ENCODE results near the gene OR8B4. TPM values are rescaled to one million over a fixed set of nuclear protein-coding genes. Genes with fewer than 3 reads are reported as not detected.
A peak's percentile ranks its signal among the peaks of the same experiment; 100 is the strongest.

Gene OR8B4
- total and polyA plus RNA-seq, 2 experiments from 2014 or later: not detected

DNA sequence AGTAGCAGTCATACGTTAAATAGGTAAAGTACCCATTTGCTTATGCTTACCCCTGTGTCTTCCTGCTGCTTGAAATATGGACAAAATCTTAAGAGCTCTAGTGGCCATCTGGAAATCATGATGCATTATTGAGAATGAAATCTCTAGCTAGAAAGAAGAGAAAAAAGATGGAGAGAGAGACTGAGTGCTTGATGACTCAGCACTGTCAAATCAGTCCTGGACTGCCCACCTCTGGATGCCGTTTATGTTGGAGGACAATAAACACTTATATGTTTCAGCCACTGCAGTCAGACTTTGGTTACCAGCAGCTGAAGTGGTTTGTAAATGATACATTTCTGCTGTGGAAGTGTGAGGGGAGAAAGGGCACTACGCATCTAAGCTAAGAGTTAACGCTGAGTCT lies 3.6 kb downstream of the OR8B4 start:
- H3K4me1 Mint-ChIP-seq: no peaks in the 10 kb centered on the region
- Histone ChIP-seq H3K36me3 (ENCODE audit: insufficient read depth) (no peaks in the 10 kb centered on the region), H3K4me2 (no peak overlapping the region), H3K4me3 (no peak overlapping the region), H3K27me3 (ENCODE audit: insufficient read depth) (no peaks in the 10 kb centered on the region), H3K79me2 (replicated peaks; ENCODE audit: insufficient read depth) (no peaks in the 10 kb centered on the region), H4K20me1 (replicated peaks; ENCODE audit: insufficient read depth) (no peaks in the 10 kb centered on the region), H3K4me1 (ENCODE audit: insufficient read depth) (no peaks in the 10 kb centered on the region), H3K9me2 (ENCODE audit: insufficient read depth) (peaks cover 6% of the 10 kb centered on the region; the same call in 1 of the 2 replicates), H3K27ac (ENCODE audit: low read depth) (no peak overlapping the region), H3F3A (replicated peaks; ENCODE audit: low read depth) (no peaks in the 10 kb centered on the region), H2AFZ (peak overlapping the region; percentile 66; the same call in 1 of the 2 replicates)
- H3K27ac Mint-ChIP-seq: peak overlapping the region; percentile 73
- H3K9me3 Mint-ChIP-seq: no peaks in the 10 kb centered on the region; the same call in 2 of the 3 replicates
- no peak for DNase-seq (ENCODE audit: low spot score)
- H3K36me3 Mint-ChIP-seq (ENCODE audit: low read depth): no peaks in the 10 kb centered on the region
- no peak for ATAC-seq
- H3K4me3 Mint-ChIP-seq: no peak overlapping the region
- TF ChIP-seq POLR2AphosphoS5 (IDR thresholded peaks at IDR 0.05; ENCODE audit: low read depth) (no peak), STAT1 (IDR thresholded peaks at IDR 0.05; ENCODE audit: unreplicated experiment) (no peak), ZNF114 (CRISPR knock-in tag; IDR thresholded peaks at IDR 0.05) (no peak), NANOG (IDR thresholded peaks at IDR 0.05; ENCODE audit: borderline replicate concordance) (no peak), JUNB (IDR thresholded peaks at IDR 0.05; ENCODE audit: unreplicated experiment) (no peak), EZH2 (IDR thresholded peaks at IDR 0.05; ENCODE audit: low read depth, unreplicated experiment) (no peak), ZNF331 (CRISPR knock-in tag; IDR thresholded peaks at IDR 0.05; ENCODE audit: low read depth) (no peak), EZH2phosphoT487 (IDR thresholded peaks at IDR 0.05; ENCODE audit: unreplicated experiment) (no peak)
- TF ChIP-seq, protein P1, sequence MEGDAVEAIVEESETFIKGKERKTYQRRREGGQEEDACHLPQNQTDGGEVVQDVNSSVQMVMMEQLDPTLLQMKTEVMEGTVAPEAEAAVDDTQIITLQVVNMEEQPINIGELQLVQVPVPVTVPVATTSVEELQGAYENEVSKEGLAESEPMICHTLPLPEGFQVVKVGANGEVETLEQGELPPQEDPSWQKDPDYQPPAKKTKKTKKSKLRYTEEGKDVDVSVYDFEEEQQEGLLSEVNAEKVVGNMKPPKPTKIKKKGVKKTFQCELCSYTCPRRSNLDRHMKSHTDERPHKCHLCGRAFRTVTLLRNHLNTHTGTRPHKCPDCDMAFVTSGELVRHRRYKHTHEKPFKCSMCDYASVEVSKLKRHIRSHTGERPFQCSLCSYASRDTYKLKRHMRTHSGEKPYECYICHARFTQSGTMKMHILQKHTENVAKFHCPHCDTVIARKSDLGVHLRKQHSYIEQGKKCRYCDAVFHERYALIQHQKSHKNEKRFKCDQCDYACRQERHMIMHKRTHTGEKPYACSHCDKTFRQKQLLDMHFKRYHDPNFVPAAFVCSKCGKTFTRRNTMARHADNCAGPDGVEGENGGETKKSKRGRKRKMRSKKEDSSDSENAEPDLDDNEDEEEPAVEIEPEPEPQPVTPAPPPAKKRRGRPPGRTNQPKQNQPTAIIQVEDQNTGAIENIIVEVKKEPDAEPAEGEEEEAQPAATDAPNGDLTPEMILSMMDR (conservative IDR thresholded peaks at IDR 0.05; ENCODE audit: low read depth in 2 of 2): no peak
- TF ChIP-seq, protein P2, sequence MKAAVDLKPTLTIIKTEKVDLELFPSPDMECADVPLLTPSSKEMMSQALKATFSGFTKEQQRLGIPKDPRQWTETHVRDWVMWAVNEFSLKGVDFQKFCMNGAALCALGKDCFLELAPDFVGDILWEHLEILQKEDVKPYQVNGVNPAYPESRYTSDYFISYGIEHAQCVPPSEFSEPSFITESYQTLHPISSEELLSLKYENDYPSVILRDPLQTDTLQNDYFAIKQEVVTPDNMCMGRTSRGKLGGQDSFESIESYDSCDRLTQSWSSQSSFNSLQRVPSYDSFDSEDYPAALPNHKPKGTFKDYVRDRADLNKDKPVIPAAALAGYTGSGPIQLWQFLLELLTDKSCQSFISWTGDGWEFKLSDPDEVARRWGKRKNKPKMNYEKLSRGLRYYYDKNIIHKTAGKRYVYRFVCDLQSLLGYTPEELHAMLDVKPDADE (IDR thresholded peaks at IDR 0.05): no peak
- TF ChIP-seq, protein P3, sequence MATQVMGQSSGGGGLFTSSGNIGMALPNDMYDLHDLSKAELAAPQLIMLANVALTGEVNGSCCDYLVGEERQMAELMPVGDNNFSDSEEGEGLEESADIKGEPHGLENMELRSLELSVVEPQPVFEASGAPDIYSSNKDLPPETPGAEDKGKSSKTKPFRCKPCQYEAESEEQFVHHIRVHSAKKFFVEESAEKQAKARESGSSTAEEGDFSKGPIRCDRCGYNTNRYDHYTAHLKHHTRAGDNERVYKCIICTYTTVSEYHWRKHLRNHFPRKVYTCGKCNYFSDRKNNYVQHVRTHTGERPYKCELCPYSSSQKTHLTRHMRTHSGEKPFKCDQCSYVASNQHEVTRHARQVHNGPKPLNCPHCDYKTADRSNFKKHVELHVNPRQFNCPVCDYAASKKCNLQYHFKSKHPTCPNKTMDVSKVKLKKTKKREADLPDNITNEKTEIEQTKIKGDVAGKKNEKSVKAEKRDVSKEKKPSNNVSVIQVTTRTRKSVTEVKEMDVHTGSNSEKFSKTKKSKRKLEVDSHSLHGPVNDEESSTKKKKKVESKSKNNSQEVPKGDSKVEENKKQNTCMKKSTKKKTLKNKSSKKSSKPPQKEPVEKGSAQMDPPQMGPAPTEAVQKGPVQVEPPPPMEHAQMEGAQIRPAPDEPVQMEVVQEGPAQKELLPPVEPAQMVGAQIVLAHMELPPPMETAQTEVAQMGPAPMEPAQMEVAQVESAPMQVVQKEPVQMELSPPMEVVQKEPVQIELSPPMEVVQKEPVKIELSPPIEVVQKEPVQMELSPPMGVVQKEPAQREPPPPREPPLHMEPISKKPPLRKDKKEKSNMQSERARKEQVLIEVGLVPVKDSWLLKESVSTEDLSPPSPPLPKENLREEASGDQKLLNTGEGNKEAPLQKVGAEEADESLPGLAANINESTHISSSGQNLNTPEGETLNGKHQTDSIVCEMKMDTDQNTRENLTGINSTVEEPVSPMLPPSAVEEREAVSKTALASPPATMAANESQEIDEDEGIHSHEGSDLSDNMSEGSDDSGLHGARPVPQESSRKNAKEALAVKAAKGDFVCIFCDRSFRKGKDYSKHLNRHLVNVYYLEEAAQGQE (IDR thresholded peaks at IDR 0.05; ENCODE audit: unreplicated experiment): no peak
- TF ChIP-seq, protein P4, sequence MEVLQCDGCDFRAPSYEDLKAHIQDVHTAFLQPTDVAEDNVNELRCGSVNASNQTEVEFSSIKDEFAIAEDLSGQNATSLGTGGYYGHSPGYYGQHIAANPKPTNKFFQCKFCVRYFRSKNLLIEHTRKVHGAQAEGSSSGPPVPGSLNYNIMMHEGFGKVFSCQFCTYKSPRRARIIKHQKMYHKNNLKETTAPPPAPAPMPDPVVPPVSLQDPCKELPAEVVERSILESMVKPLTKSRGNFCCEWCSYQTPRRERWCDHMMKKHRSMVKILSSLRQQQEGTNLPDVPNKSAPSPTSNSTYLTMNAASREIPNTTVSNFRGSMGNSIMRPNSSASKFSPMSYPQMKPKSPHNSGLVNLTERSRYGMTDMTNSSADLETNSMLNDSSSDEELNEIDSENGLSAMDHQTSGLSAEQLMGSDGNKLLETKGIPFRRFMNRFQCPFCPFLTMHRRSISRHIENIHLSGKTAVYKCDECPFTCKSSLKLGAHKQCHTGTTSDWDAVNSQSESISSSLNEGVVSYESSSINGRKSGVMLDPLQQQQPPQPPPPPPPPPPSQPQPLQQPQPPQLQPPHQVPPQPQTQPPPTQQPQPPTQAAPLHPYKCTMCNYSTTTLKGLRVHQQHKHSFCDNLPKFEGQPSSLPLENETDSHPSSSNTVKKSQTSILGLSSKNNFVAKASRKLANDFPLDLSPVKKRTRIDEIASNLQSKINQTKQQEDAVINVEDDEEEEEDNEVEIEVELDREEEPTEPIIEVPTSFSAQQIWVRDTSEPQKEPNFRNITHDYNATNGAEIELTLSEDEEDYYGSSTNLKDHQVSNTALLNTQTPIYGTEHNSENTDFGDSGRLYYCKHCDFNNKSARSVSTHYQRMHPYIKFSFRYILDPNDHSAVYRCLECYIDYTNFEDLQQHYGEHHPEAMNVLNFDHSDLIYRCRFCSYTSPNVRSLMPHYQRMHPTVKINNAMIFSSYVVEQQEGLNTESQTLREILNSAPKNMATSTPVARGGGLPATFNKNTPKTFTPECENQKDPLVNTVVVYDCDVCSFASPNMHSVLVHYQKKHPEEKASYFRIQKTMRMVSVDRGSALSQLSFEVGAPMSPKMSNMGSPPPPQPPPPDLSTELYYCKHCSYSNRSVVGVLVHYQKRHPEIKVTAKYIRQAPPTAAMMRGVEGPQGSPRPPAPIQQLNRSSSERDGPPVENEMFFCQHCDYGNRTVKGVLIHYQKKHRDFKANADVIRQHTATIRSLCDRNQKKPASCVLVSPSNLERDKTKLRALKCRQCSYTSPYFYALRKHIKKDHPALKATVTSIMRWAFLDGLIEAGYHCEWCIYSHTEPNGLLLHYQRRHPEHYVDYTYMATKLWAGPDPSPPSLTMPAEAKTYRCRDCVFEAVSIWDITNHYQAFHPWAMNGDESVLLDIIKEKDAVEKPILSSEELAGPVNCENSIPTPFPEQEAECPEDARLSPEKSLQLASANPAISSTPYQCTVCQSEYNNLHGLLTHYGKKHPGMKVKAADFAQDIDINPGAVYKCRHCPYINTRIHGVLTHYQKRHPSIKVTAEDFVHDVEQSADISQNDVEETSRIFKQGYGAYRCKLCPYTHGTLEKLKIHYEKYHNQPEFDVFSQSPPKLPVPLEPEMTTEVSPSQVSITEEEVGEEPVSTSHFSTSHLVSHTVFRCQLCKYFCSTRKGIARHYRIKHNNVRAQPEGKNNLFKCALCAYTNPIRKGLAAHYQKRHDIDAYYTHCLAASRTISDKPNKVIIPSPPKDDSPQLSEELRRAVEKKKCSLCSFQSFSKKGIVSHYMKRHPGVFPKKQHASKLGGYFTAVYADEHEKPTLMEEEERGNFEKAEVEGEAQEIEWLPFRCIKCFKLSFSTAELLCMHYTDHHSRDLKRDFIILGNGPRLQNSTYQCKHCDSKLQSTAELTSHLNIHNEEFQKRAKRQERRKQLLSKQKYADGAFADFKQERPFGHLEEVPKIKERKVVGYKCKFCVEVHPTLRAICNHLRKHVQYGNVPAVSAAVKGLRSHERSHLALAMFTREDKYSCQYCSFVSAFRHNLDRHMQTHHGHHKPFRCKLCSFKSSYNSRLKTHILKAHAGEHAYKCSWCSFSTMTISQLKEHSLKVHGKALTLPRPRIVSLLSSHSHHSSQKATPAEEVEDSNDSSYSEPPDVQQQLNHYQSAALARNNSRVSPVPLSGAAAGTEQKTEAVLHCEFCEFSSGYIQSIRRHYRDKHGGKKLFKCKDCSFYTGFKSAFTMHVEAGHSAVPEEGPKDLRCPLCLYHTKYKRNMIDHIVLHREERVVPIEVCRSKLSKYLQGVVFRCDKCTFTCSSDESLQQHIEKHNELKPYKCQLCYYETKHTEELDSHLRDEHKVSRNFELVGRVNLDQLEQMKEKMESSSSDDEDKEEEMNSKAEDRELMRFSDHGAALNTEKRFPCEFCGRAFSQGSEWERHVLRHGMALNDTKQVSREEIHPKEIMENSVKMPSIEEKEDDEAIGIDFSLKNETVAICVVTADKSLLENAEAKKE (CRISPR knock-in tag; IDR thresholded peaks at IDR 0.05): no peak
- H3K27me3 Mint-ChIP-seq (ENCODE audit: insufficient read depth, low read depth, poor library complexity): no peaks in the 10 kb centered on the region
